Measurements from ENCODE around the gene CETN1.
A peak's percentile ranks its signal among the peaks of the same experiment; 100 is the strongest.

Gene CETN1

DNA sequence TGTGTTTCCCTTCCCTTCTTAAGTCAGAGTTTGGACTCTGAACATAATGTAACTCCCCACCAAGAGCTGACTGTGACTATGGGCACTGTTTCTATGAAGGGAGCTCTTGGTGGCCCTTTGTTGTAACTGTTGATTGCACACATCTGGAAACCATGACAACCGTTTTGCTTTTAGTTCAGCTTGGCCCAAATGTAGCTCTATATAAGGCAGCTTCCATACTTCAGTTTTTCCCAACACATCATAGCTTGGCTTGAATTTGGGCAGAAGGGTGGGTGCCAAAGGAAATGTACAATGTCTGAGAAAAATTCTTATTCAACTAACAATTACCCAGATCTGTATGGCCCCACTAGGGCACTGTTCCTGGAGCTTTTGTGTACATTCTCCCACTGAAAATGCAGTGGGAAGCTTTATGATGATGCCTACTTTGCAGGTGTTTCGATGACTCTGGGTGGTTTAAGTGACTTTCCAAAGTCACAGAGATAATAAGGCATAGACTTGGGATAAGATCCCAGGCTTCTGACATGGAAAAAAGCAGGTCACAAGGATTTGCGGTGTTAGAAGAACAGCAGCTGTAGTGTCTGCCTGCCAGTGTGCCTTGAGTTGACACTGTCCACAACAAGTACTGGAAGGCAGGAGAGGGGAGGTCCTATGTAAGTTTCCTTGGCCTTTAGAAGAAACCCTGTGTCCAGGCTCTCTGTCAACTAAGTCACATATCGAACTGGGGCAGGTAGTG is 2.4 kb upstream of the CETN1 start:
- DNase-seq, result no peak

DNA sequence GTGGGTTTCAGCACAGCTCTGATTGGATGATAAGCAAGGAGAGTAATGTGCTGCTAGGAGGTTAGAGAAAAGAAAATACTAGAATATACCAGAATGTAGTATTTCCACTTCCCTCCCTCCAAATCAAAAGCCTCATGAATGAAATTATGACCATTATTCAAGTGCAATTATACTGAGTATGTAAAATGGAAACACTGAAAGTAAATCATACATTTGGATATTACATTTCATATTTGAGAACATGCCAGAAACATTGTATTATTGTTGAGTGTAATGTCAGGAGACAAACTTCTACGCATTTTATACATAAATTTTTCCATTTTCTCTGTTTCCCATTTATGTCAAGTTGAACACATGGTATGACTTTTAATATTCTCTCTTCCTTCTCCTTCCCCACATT is 942 bp upstream of the CETN1 start:
- DNase-seq, result no peak

- no peak for DNase-seq
These were observed 916 bp downstream of the CETN1 start for GRCh38 chr18:581096-581495.

DNA sequence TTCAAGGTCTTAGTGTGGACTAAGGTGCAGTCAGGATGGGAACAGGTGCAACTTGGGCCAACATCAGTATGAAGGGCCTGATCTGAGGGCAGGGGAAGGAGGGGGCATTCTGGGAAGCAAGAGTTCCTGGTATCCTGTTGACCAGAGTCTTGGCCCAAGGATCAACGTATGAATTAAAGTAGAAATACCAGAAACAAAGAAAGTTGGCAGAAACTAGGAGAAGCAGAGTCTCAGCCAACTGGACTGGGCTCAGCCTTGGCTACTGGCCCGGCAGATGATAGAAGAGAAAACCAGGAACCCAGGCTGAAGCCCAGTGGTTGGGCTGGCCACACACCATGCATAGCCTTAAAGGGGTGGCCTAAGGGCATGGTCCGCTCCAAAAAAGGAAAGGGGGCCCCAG is 2.3 kb downstream of the CETN1 start:
- no peak for DNase-seq

DNA sequence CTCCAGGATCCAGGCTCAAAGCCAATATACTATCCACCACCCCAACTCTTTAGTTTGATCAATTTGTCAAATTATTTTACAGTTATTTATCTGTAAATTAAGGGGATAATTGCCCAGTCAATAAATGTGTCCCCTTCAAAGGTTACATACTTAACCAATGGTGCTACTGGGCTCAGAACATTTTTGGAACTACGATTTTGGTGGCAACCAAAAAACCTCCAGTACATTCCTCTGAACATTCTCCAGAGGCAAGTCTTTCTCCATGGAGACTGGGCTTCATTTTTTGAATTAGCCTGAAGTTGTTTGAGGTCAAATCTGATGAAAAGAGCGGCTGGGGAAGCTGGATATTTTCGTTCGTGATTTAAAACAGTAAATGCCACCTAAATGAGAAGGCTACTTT is 14.9 kb downstream of the CETN1 start:
- no peak for DNase-seq

- no peak for DNase-seq
These were observed 15.4 kb downstream of the CETN1 start for GRCh38 chr18:595571-595970.

- peak in 1 of 2 donors; percentile 66 for DNase-seq
These were observed 16.2 kb downstream of the CETN1 start for GRCh38 chr18:596288-596881.

DNA sequence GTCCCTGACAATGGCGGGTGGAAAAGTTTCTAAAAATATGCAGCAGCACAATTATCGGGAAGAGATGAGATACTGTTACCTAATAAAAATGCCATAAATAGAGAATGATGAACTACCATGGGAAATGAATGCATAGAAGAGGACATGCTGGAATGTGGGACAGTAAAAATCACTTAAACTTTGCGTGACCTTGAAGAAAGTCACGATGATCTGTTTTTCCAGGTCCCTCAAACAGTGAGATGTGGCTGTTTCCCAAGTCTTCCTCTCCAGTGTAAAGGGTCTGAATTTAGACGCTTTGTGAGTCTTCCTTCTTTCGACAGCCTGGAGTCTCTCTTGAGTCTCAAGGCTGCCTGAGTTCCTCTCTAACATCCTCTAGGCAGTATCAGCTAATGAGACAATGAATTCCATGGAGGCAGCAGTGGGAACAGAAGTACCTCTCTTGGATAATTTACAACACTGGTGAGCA is 18.0 kb downstream of the CETN1 start:
- no peak for DNase-seq

- DNase-seq, result no peak
These were observed 19.9 kb downstream of the CETN1 start for GRCh38 chr18:600107-600506.

GRCh38 chr18:604771-605170 is 24.6 kb downstream of the CETN1 start:
- DNase-seq, result no peak

- no peak for DNase-seq
These were observed 27.8 kb downstream of the CETN1 start for GRCh38 chr18:607930-608329.

GRCh38 chr18:610214-610928 is 30.2 kb downstream of the CETN1 start:
- no peak for DNase-seq

- no peak for DNase-seq
These were observed 32.0 kb downstream of the CETN1 start for GRCh38 chr18:612156-612555.

DNA sequence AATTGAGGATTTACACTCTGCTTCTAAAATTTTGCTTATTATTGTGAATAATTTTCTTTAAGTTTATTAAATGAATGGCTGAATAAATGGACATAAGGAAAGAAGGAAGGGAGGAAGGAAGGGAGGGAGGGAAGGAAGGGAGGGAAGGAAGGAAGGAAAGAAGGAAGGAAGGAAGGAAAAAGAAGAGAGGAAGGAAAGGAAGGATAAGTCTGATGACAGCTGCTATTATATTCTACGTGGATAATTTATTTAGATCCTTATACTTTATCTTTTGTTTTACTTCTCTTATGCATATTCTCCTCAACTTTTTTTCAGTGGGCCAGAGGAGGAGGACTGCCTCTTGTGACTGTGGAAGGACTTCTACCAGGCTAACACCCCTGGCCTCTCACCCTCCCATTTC is 34.0 kb downstream of the CETN1 start:
- no peak for DNase-seq

DNA sequence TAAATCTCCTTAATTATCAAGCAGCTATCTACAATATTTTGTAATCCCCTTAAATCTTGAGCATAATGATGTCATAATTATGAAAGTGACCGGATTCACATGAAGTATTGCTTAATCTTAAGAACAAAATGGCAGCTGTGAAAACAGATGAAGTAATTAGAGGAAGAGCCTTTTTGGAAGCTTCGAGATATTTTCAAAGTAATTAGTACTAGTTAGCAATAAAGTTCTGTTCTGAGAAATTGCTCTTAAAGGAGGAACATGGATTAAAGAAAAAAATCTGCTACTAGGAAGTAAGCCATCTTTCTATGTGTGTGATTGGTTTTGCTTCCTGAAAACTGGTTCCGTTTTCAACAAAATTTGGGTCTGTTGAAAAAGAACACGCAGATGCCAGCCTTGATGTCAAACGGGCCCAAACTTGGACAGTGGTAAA is 34.9 kb downstream of the CETN1 start:
- DNase-seq, result no peak

GRCh38 chr18:615773-616172 is 35.6 kb downstream of the CETN1 start:
- DNase-seq, result no peak

- no peak for DNase-seq
These were observed 36.3 kb downstream of the CETN1 start for GRCh38 chr18:616380-616995.

- no peak for DNase-seq
These were observed 37.9 kb downstream of the CETN1 start for GRCh38 chr18:617970-618504.

GRCh38 chr18:618618-619017 is 38.4 kb downstream of the CETN1 start:
- no peak for DNase-seq

GRCh38 chr18:621291-622043 is 41.3 kb downstream of the CETN1 start:
- no peak for DNase-seq

DNA sequence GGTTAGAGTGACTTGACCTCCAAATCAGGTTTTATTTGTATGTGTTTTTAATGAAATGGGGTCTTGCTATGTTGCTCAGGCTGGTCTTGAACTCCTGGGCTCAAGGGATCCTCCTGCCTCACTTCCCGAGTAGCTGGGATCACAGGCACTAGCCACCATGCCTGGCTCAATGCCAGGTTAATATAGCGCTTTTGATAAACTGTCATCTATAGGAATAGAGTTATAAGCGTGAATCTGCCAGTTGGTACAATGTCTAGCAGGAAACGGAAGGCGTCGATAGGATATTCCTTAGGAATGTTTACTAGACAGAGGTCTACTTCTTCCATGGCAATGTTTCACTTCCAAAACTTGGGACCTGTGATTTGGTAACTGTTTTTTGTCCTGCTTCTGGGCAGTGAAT is 42.1 kb downstream of the CETN1 start:
- DNase-seq, result no peak

GRCh38 chr18:623761-624620 is 43.8 kb downstream of the CETN1 start:
- DNase-seq, result peak; percentile 55 to 57
